Fibroblast of lung (primary cell): ENCODE data around the gene TNRC18. TPM values are rescaled to one million over a fixed set of nuclear protein-coding genes. Genes with fewer than 3 reads are reported as not detected.

Experiments used
- polyA plus RNA-seq, 2 donors: library from polyadenylated mRNA; depleted of rRNA in 1 of 2; stranded (reverse) in 1 of 2; unstranded in 1 of 2; fragments of >200 nt; gene quantifications; 2 replicates each; pipeline ENCODE4 v1.2.1, GENCODE V29; 2011 to 2012; ENCODE audit warnings: missing spikeins in 1 of 2
- total RNA-seq: library from RNA; depleted of rRNA; stranded (reverse); fragments of >200 nt; gene quantifications from 2 replicates; pipeline ENCODE4 v1.2.1, GENCODE V29; 2014

Gene TNRC18
- total and polyA plus RNA-seq, 2 donors (not counting 1 experiment from before 2014, with no cell fraction given), result 19.7 to 38.5 TPM

Other genes starting within 250 kb of the TNRC18 start
- 55.0 and 60.9 TPM in 2 replicates for gene WIPI2, start 233.6 kb downstream of the TNRC18 start, total RNA-seq
- gene WIPI2, start 233.6 kb downstream of the TNRC18 start, polyA plus RNA-seq, result 72.9 and 75.2 TPM in 2 replicates
- gene SLC29A4, start 140.9 kb downstream of the TNRC18 start, total RNA-seq, result 5.1 and 6.4 TPM in 2 replicates
- gene SLC29A4, start 140.9 kb downstream of the TNRC18 start, polyA plus RNA-seq, result 1.0 and 1.8 TPM in 2 replicates
- 3.3 and 5.1 TPM in 2 replicates for gene FBXL18, start 90.0 kb upstream of the TNRC18 start, total RNA-seq
- 2.9 and 3.1 TPM in 2 replicates for gene FBXL18, start 90.0 kb upstream of the TNRC18 start, polyA plus RNA-seq
- 1,742 and 2,599 TPM in 2 replicates for gene ACTB, start 106.8 kb upstream of the TNRC18 start, total RNA-seq
- gene ACTB, start 106.8 kb upstream of the TNRC18 start, polyA plus RNA-seq, result 6,970 and 7,302 TPM in 2 replicates
- 104 and 105 TPM in 2 replicates for gene FSCN1, start 169.0 kb upstream of the TNRC18 start, total RNA-seq
- 96.2 and 127 TPM in 2 replicates for gene FSCN1, start 169.0 kb upstream of the TNRC18 start, polyA plus RNA-seq